ENCODE measurements around the gene DNHD1. TPM values are rescaled to one million over a fixed set of nuclear protein-coding genes. Genes with fewer than 3 reads are reported as not detected.
A peak's percentile ranks its signal among the peaks of the same experiment; 100 is the strongest.

The DNHD1 gene
- total and polyA plus RNA-seq, 2 of the 13 experiments (the other 11 are each of a cell fraction or from before 2014, with no cell fraction given), result 2.7 to 9.3 TPM

- TF ChIP-seq HMGXB4 (CRISPR knock-in tag; IDR thresholded peaks at IDR 0.05; ENCODE audit: borderline replicate concordance in 1 of 2, low read depth in 1 of 2) (peak; percentile 70 to 87; a peak in 1 of 4 replicates), MEIS1 (CRISPR knock-in tag; IDR thresholded peaks at IDR 0.05; ENCODE audit: borderline replicate concordance) (peak; percentile 38; the same call in 1 of the 2 replicates), PHB2 (IDR thresholded peaks at IDR 0.05; ENCODE audit: partially characterized antibody) (no peak), NR1H2 (CRISPR knock-in tag; IDR thresholded peaks at IDR 0.05; ENCODE audit: borderline replicate concordance, low read depth) (0 out of 2 replicates have a peak, but pooled peaks have one; percentile 50), AKNA (CRISPR knock-in tag; IDR thresholded peaks at IDR 0.05; ENCODE audit: borderline replicate concordance) (no peak), SOX6 (IDR thresholded peaks at IDR 0.05) (no peak), SOX6 (CRISPR knock-in tag; IDR thresholded peaks at IDR 0.05) (peak; percentile 57), LCORL (IDR thresholded peaks at IDR 0.05) (no peak), LCORL (CRISPR knock-in tag; IDR thresholded peaks at IDR 0.05) (peak; percentile 75), ZNF124 (CRISPR knock-in tag; IDR thresholded peaks at IDR 0.05) (peak; percentile 84; the same call in 1 of the 2 replicates), MTERF4 (CRISPR knock-in tag; IDR thresholded peaks at IDR 0.05) (peak; percentile 76), ATF6 (CRISPR knock-in tag; conservative IDR thresholded peaks at IDR 0.05) (0 out of 2 replicates have a peak, but pooled peaks have one; percentile 60), ZKSCAN1 (IDR thresholded peaks at IDR 0.05; ENCODE audit: low read length) (no peak), STAT5B (CRISPR knock-in tag; IDR thresholded peaks at IDR 0.05) (no peak), ZNF597 (CRISPR knock-in tag; IDR thresholded peaks at IDR 0.05) (no peak), ELF4 (CRISPR knock-in tag; IDR thresholded peaks at IDR 0.05; ENCODE audit: borderline replicate concordance) (peak; percentile 56; the same call in 1 of the 2 replicates), ZBTB1 (CRISPR knock-in tag; IDR thresholded peaks at IDR 0.05; ENCODE audit: borderline replicate concordance) (no peak), SMAD9 (CRISPR knock-in tag; IDR thresholded peaks at IDR 0.05) (peak; percentile 77; the same call in 1 of the 2 replicates)
These were observed 106.4 kb downstream of the DNHD1 start, which contains the start of the genes ILK and RRP8 (continued) for GRCh38 chr11:6603287-6604080.

Data from HepG2 (cell line).